Large intestine (tissue), 3 donors: ENCODE measurements around the gene WDR20. TPM values are rescaled to one million over a fixed set of nuclear protein-coding genes. Genes with fewer than 3 reads are reported as not detected.
"Not testable (repeated sequence)": the region's sequence is repeated elsewhere in the genome, so short reads cannot be mapped to it uniquely, and the experiment has no call there.

Source experiments
- DNase-seq, 2 donors: peaks; one replicate each; pipeline versions ENCODE4 v3.0.0 to v3.0.0-alpha.2; 2013
- H3K27ac ChIP-seq: one replicate; pipeline ENCODE4 v1.5.1; 2013; ENCODE audit warnings: low read length
- H3K27me3 ChIP-seq: 2 replicates; pipeline ENCODE4 v1.6.1; 2013; ENCODE audit warnings: low read length; ENCODE audit not compliant: control insufficient read depth, insufficient read depth
- H3K36me3 ChIP-seq: 2 replicates; pipeline ENCODE4 v1.6.1; 2013; ENCODE audit warnings: low read length; ENCODE audit not compliant: control insufficient read depth, insufficient read depth
- H3K4me1 ChIP-seq: one replicate; pipeline ENCODE4 v1.6.1; 2013; ENCODE audit warnings: low read length; ENCODE audit not compliant: control insufficient read depth, insufficient read depth
- H3K4me3 ChIP-seq: one replicate; pipeline ENCODE4 v1.5.1; 2013; ENCODE audit warnings: low read length
- H3K9me3 ChIP-seq: one replicate; pipeline ENCODE4 v1.6.1; 2013; ENCODE audit warnings: mild to moderate bottlenecking, low read depth, low read length, moderate library complexity; ENCODE audit not compliant: control insufficient read depth
- WGBS: methylation state at CpG from one replicate; pipeline ENCODE4 v1.1.5; 2013; ENCODE audit warnings: low lambda C conversion rate; ENCODE audit not compliant: insufficient coverage; 5-methylcytosine and 5-hydroxymethylcytosine counted together
- polyA plus RNA-seq: library from polyadenylated mRNA; unstranded; fragments of 120-200 nt; gene quantifications from one replicate; pipeline ENCODE4 v1.2.1, GENCODE V29; 2013

The WDR20 gene
- polyA plus RNA-seq, 1 donor = 27.1 TPM

- H3K27ac ChIP-seq = no peak overlapping the region
- H3K9me3 ChIP-seq = no peaks in the 10 kb centered on the region
- H3K36me3 ChIP-seq = peaks cover 4% of the 10 kb centered on the region
- peaks cover 5% of the 10 kb centered on the region for H3K4me1 ChIP-seq
- no peak overlapping the region for H3K4me3 ChIP-seq
- no peaks in the 10 kb centered on the region for H3K27me3 ChIP-seq
- 100% methylated on average over 1 of the region's 6 CpGs for WGBS
- DNase-seq = no peak
These were observed 5.7 kb downstream of the WDR20 start for GRCh38 chr14:102145395-102145794.

GRCh38 chr14:102146423-102146822, 6.7 kb downstream of the WDR20 start:
- Histone ChIP-seq H3K9me3 (no peaks in the 10 kb centered on the region), H3K27me3 (no peaks in the 10 kb centered on the region), H3K4me1 (peaks cover 9% of the 10 kb centered on the region), H3K4me3 (no peak overlapping the region), H3K27ac (no peak overlapping the region), H3K36me3 (peaks cover 4% of the 10 kb centered on the region)
- no peak for DNase-seq
- WGBS = no CpG with 5 or more reads among the region's 2 CpGs

GRCh38 chr14:102150083-102150482, 10.4 kb downstream of the WDR20 start:
- peaks cover 23% of the 10 kb centered on the region for H3K4me1 ChIP-seq
- H3K9me3 ChIP-seq = no peaks in the 10 kb centered on the region
- no peaks in the 10 kb centered on the region for H3K27me3 ChIP-seq
- no peak overlapping the region for H3K4me3 ChIP-seq
- H3K27ac ChIP-seq = peak overlapping the region; percentile 14
- DNase-seq = no peak
- WGBS = 100% methylated on average over 1 of the region's 7 CpGs
- H3K36me3 ChIP-seq = peaks cover 17% of the 10 kb centered on the region

GRCh38 chr14:102150744-102151143, 11.0 kb downstream of the WDR20 start:
- DNase-seq = peak; percentile 57 to 88
- no peaks in the 10 kb centered on the region for H3K9me3 ChIP-seq
- H3K27ac ChIP-seq = peak overlapping the region; percentile 14
- no CpG with 5 or more reads among the region's 1 CpG for WGBS
- peaks cover 29% of the 10 kb centered on the region for H3K4me1 ChIP-seq
- peaks cover 13% of the 10 kb centered on the region for H3K36me3 ChIP-seq
- no peaks in the 10 kb centered on the region for H3K27me3 ChIP-seq
- H3K4me3 ChIP-seq = no peak overlapping the region

- Histone ChIP-seq H3K36me3 (peaks cover 13% of the 10 kb centered on the region), H3K4me1 (peaks cover 35% of the 10 kb centered on the region), H3K27ac (peak overlapping the region; percentile 14)
- no CpG with 5 or more reads among the region's 3 CpGs for WGBS
- H3K9me3 ChIP-seq, H3K4me3 ChIP-seq, H3K27me3 ChIP-seq, DNase-seq: not testable (repeated sequence)
These were observed 11.7 kb downstream of the WDR20 start for GRCh38 chr14:102151411-102151810.

- no peak for DNase-seq
- Histone ChIP-seq H3K9me3 (no peaks in the 10 kb centered on the region), H3K27ac (no peak overlapping the region), H3K27me3 (no peaks in the 10 kb centered on the region), H3K4me1 (peaks cover 47% of the 10 kb centered on the region), H3K36me3 (peaks cover 13% of the 10 kb centered on the region), H3K4me3 (no peak overlapping the region)
- no CpG with 5 or more reads among the region's 1 CpG for WGBS
These were observed 14.4 kb downstream of the WDR20 start for GRCh38 chr14:102154121-102154520.

- Histone ChIP-seq H3K27me3 (no peaks in the 10 kb centered on the region), H3K36me3 (peaks cover 13% of the 10 kb centered on the region), H3K4me3 (no peak overlapping the region), H3K4me1 (peaks cover 46% of the 10 kb centered on the region), H3K9me3 (no peaks in the 10 kb centered on the region), H3K27ac (peak overlapping the region; percentile 75)
- peak; percentile 62 to 85 for DNase-seq
- WGBS = no CpG with 5 or more reads among the region's 2 CpGs
These were observed 15.3 kb downstream of the WDR20 start for GRCh38 chr14:102154821-102155549.

GRCh38 chr14:102157346-102157745, 17.6 kb downstream of the WDR20 start:
- Histone ChIP-seq H3K4me1 (peaks cover 33% of the 10 kb centered on the region), H3K9me3 (no peaks in the 10 kb centered on the region), H3K27me3 (no peaks in the 10 kb centered on the region), H3K27ac (peak overlapping the region; percentile 19), H3K36me3 (peaks cover 9% of the 10 kb centered on the region), H3K4me3 (no peak overlapping the region)
- DNase-seq = peak in 1 of 2 donors; percentile 66

GRCh38 chr14:102158797-102159196, 19.1 kb downstream of the WDR20 start:
- Histone ChIP-seq H3K36me3 (peaks cover 3% of the 10 kb centered on the region), H3K4me3 (no peak overlapping the region), H3K4me1 (peaks cover 33% of the 10 kb centered on the region), H3K27me3 (no peaks in the 10 kb centered on the region), H3K9me3 (no peaks in the 10 kb centered on the region), H3K27ac (no peak overlapping the region)
- DNase-seq = no peak
- WGBS = 98% methylated on average over 7 of the region's 8 CpGs

GRCh38 chr14:102159841-102160240, 20.1 kb downstream of the WDR20 start:
- DNase-seq = no peak
- Histone ChIP-seq H3K4me1 (peaks cover 26% of the 10 kb centered on the region), H3K9me3 (no peaks in the 10 kb centered on the region), H3K27ac (no peak overlapping the region), H3K36me3 (peaks cover 3% of the 10 kb centered on the region), H3K27me3 (no peaks in the 10 kb centered on the region), H3K4me3 (no peak overlapping the region)
- 90% methylated on average over 2 of the region's 4 CpGs for WGBS

GRCh38 chr14:102162487-102162886, 22.8 kb downstream of the WDR20 start:
- Histone ChIP-seq H3K4me3 (no peak overlapping the region), H3K9me3 (no peaks in the 10 kb centered on the region), H3K4me1 (peaks cover 3% of the 10 kb centered on the region), H3K36me3 (peaks cover 4% of the 10 kb centered on the region), H3K27ac (no peak overlapping the region), H3K27me3 (no peaks in the 10 kb centered on the region)
- WGBS = 100% methylated on average over 1 of the region's 4 CpGs
- no peak for DNase-seq
